ENCODE data around the gene HACD3. TPM values are rescaled to one million over a fixed set of nuclear protein-coding genes. Genes with fewer than 3 reads are reported as not detected.

Gene HACD3
- total and polyA plus RNA-seq, 2 of the 13 experiments (the other 11 are each of a cell fraction or from before 2014, with no cell fraction given), result 73.6 to 161 TPM

DNA sequence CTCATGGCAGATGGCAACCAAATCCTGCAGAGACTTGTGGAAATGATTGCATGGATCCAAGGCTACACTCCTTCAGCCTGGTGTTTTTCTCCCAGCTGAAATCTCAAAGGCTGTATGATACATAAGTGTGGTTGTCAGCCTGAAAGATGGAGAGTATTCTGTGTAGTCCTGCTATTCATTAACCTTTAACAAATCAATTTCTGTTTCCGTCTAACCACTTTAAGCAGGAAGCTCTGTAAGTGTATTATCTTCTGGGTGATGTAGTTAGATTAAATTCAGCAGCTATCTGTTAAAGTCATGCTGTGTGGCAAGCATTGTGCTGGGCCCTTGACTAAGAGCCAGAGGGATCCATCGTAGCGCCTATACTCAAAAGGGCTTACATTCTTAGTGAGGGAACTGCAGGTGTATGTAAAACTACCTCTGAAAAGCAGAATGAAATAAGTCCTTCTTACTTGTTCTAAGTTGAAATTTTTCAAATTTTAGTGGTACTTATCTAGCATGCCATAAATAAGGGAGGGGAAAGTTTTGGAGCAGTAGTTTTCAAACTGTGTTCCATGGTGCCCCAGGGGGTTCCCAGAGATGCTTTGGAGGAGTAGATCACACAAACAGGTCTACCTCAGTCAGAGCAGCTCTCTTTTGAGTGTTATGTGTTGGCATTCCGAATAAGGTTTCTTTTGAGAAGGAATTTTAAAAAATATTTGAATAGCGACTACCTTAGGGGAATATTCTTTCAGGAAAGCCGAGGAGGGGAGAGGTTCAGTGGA, 28.9 kb downstream of the HACD3 start:
- DNase-seq (ENCODE audit: low spot score), result no peak
- Histone ChIP-seq H4K20me1 (ENCODE audit: insufficient read depth, low read length) (no peaks in the 10 kb centered on the region), H3K4me2 (ENCODE audit: low read depth, low read length) (no peak overlapping the region), H3K9ac (ENCODE audit: insufficient read depth, low read depth, low read length) (no peak overlapping the region), H3K79me2 (ENCODE audit: insufficient read depth, low read length) (peaks cover under 1% of the 10 kb centered on the region), H3K27me3 (ENCODE audit: control insufficient read depth in 1 of 2, insufficient read depth in 2 of 2, low read length in 2 of 2) (no peaks in the 10 kb centered on the region), H3K4me3 (replicated peaks in 1 of 3; ENCODE audit: insufficient read depth in 1 of 3, low read depth in 2 of 3, low read length in 3 of 3) (no peak overlapping the region), H3K9me3 (ENCODE audit: low read length) (no peaks in the 10 kb centered on the region), H3K36me3 (replicated peaks in 1 of 2; ENCODE audit: control insufficient read depth in 1 of 2, insufficient read depth in 2 of 2, low read length in 2 of 2) (peaks cover 25 to 85% of the 10 kb centered on the region in 2 experiments), H3K4me1 (ENCODE audit: insufficient read depth, low read length) (no peaks in the 10 kb centered on the region), H3K27ac (ENCODE audit: extremely low read length, insufficient read depth, low read length) (no peak overlapping the region), H2AFZ (ENCODE audit: low read length) (no peak overlapping the region)
- FAIRE-seq, result no peak
- 97% methylated on average over 6 of the region's 6 CpGs for WGBS (ENCODE audit: low lambda C conversion rate)
- CTCF ChIA-PET (ENCODE audit: low intra/inter-chr PET ratio, low total read pairs), result no interaction called here
- POLR2A ChIA-PET, result no interaction called here
- no peak for ATAC-seq
- in situ Hi-C loops (cut with HindIII; ENCODE audit: extremely low pct_ligation_motif_present, low pct_unique_long_range_greater_than_20kb), result no loop called here
- no TSS peak for BruUV-seq (replicated peaks)
- intact Hi-C loops (cut with micrococcal nuclease; ENCODE audit: unreplicated experiment), result no loop called here
- TF ChIP-seq CSRNP1 (CRISPR knock-in tag; IDR thresholded peaks at IDR 0.05), result no peak

DNA sequence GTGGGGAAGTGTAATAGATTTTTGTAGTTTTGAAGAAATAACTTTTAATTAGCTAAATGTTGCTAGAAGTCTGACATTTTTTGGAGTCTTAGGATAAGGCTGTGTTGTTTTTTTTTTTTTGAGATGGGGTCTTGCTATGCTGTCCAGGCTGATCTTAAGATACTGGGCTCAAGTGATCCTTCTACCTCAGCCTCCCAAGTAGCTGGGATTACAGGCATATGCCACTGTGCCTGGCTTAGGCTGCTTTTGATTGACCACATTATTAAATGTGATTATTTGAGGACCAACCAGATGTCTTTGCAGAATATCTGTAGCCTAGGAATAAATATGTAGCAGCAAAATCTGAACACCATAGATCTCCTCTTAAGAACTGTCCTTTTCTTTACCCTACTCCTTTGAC, 29.7 kb downstream of the HACD3 start:
- FAIRE-seq, result no peak

More for the DNA sequence above, 29.7 kb downstream of the HACD3 start:
- Histone ChIP-seq H2AFZ (ENCODE audit: low read length) (no peak overlapping the region), H3K27me3 (ENCODE audit: control insufficient read depth in 1 of 2, insufficient read depth in 2 of 2, low read length in 2 of 2) (no peaks in the 10 kb centered on the region), H3K4me3 (replicated peaks in 1 of 3; ENCODE audit: insufficient read depth in 1 of 3, low read depth in 2 of 3, low read length in 3 of 3) (no peak overlapping the region), H3K9ac (ENCODE audit: insufficient read depth, low read depth, low read length) (no peak overlapping the region), H3K4me2 (ENCODE audit: low read depth, low read length) (no peak overlapping the region), H3K4me1 (ENCODE audit: insufficient read depth, low read length) (no peaks in the 10 kb centered on the region), H3K27ac (ENCODE audit: extremely low read length, insufficient read depth, low read length) (no peak overlapping the region), H3K36me3 (replicated peaks in 1 of 2; ENCODE audit: control insufficient read depth in 1 of 2, insufficient read depth in 2 of 2, low read length in 2 of 2) (peaks cover 25 to 87% of the 10 kb centered on the region in 2 experiments), H3K9me3 (ENCODE audit: low read length) (no peaks in the 10 kb centered on the region), H4K20me1 (ENCODE audit: insufficient read depth, low read length) (no peaks in the 10 kb centered on the region), H3K79me2 (ENCODE audit: insufficient read depth, low read length) (no peaks in the 10 kb centered on the region)
- intact Hi-C loops (cut with micrococcal nuclease; ENCODE audit: unreplicated experiment), result no loop called here
- POLR2A ChIA-PET, result no interaction called here
- CTCF ChIA-PET (ENCODE audit: low intra/inter-chr PET ratio, low total read pairs), result no interaction called here
- peak; percentile 67; the same call in 1 of the 2 replicates for TF ChIP-seq ZNF121 (CRISPR knock-in tag; IDR thresholded peaks at IDR 0.05)
- TF ChIP-seq SMAD3 (CRISPR knock-in tag; IDR thresholded peaks at IDR 0.05), result no peak
- in situ Hi-C loops (cut with HindIII; ENCODE audit: extremely low pct_ligation_motif_present, low pct_unique_long_range_greater_than_20kb), result no loop called here
- DNase-seq (ENCODE audit: low spot score) (no peak), ATAC-seq (no peak)
- no TSS peak for BruUV-seq (replicated peaks)

All from HepG2 (cell line).